Natural killer cell (primary cell): ENCODE data around the gene NPAS3. TPM values are rescaled to one million over a fixed set of nuclear protein-coding genes. Genes with fewer than 3 reads are reported as not detected.

ENCODE experiments used
- ATAC-seq, 3 donors: fragments of 150-1000 bp in 2 of 3; fragments of 200-7000 bp in 1 of 3; cut with Tn5 transposase; 1 replicate in 1 of 3; 2 replicates in 2 of 3; pipeline ENCODE4 v1.10.0; 2021; ENCODE audit warnings: mild to moderate bottlenecking in 2 of 3, moderate library complexity in 2 of 3
- DNase-seq, 2 donors: peaks; one replicate each; pipeline versions ENCODE4 v3.0.0 to v3.0.0-alpha.2; 2013 to 2021; ENCODE audit warnings: mixed read lengths in 1 of 2
- H3K27ac ChIP-seq: one replicate; pipeline ENCODE4 v1.5.1; 2013; ENCODE audit warnings: mild to moderate bottlenecking, low read length
- H3K27me3 ChIP-seq: one replicate; pipeline ENCODE4 v1.6.1; 2013; ENCODE audit warnings: low read length; ENCODE audit not compliant: control insufficient read depth, insufficient read depth
- H3K36me3 ChIP-seq: one replicate; pipeline ENCODE4 v1.6.1; 2013; ENCODE audit warnings: low read length; ENCODE audit not compliant: control insufficient read depth, insufficient read depth
- H3K4me1 ChIP-seq: one replicate; pipeline ENCODE4 v1.6.1; 2013; ENCODE audit warnings: low read length; ENCODE audit not compliant: control insufficient read depth, insufficient read depth
- H3K4me3 ChIP-seq: one replicate; pipeline ENCODE4 v1.5.1; 2013; ENCODE audit warnings: low read length
- H3K9me3 ChIP-seq: one replicate; pipeline ENCODE4 v1.6.1; 2013; ENCODE audit warnings: low read length; ENCODE audit not compliant: control insufficient read depth, insufficient read depth
- H3K27ac Mint-ChIP-seq, 2 donors: one replicate each; pipeline ENCODE4 v1.8.0; 2022; ENCODE audit warnings: mild to moderate bottlenecking in 2 of 2, mixed read lengths in 2 of 2, moderate library complexity in 1 of 2
- H3K27me3 Mint-ChIP-seq, 2 donors: one replicate each; pipeline ENCODE4 v1.8.0; 2022; ENCODE audit warnings: low read depth in 2 of 2, mixed read lengths in 2 of 2
- H3K36me3 Mint-ChIP-seq: one replicate; pipeline ENCODE4 v1.8.0; 2022; ENCODE audit warnings: mixed read lengths
- H3K4me1 Mint-ChIP-seq, 2 donors: one replicate each; pipeline ENCODE4 v1.8.0; 2022; ENCODE audit warnings: mixed read lengths in 2 of 2
- H3K4me3 Mint-ChIP-seq: one replicate; pipeline ENCODE4 v1.8.0; 2022; ENCODE audit warnings: mild to moderate bottlenecking, moderate library complexity, mixed read lengths
- H3K9me3 Mint-ChIP-seq, 2 donors: one replicate each; pipeline ENCODE4 v1.8.0; 2022; ENCODE audit warnings: mixed read lengths in 2 of 2
- CTCF ChIP-seq: fragments of 200-600 bp; IDR thresholded peaks from one replicate; pipeline ENCODE4 v1.8.0; 2022; ENCODE audit warnings: antibody characterized with exemption
- WGBS: methylation state at CpG from one replicate; pipeline ENCODE4 v1.1.7; 2013; ENCODE audit warnings: missing lambda C conversion rate; ENCODE audit not compliant: insufficient coverage; 5-methylcytosine and 5-hydroxymethylcytosine counted together
- intact Hi-C: fragments of 100-400 bp; cut with micrococcal nuclease; formaldehyde crosslinking; loops from one replicate; pipeline ENCODE4 v1.14.2; 2022
- total RNA-seq, 4 donors: library from RNA; stranded (reverse); fragments of 120-200 nt in 1 of 4; gene quantifications; one replicate each; pipeline versions ENCODE4 v1.2.3 to v1.2.4, GENCODE V29; 2013 to 2022

The NPAS3 gene
- total RNA-seq, 3 donors from 2014 or later (not counting 1 experiment from before 2014, with no cell fraction given), result not detected

DNA sequence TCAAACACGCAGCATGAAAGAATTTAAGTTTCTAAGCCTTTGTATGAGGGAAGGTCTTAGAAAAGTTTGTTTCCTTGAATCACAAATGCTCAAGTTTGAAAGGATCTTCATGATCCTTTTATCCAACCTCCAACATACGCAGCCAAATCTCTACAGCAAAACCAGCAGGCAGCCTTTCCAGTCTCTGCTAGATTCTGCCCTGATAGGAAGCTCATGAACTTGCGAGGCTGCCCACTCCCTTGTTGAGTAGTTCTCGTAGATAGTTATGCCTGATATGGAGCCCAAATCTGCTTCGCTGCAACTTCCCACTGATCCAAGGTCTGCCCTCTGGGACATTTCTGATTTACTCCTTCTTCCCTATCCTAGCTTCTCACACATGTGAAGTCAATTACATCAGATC, 739.3 kb downstream of the NPAS3 start:
- Mint-ChIP-seq H3K36me3 (no peaks in the 10 kb centered on the region), H3K9me3 (peaks cover 0 to 2% of the 10 kb centered on the region in 2 donors), H3K4me1 (no peaks in the 10 kb centered on the region), H3K27me3 (no peaks in the 10 kb centered on the region), H3K27ac (no peak overlapping the region), H3K4me3 (no peak overlapping the region)
- Histone ChIP-seq H3K4me1 (no peaks in the 10 kb centered on the region), H3K36me3 (no peaks in the 10 kb centered on the region), H3K9me3 (no peaks in the 10 kb centered on the region), H3K27me3 (no peaks in the 10 kb centered on the region), H3K27ac (no peak overlapping the region), H3K4me3 (no peak overlapping the region)
- ATAC-seq, result no peak
- intact Hi-C loops, result no loop called here
- no peak for DNase-seq
- no peak for TF ChIP-seq CTCF
- 92% methylated on average over 4 of the region's 5 CpGs for WGBS

GRCh38 chr14:33679025-33679424, 740.3 kb downstream of the NPAS3 start:
- intact Hi-C loops, result no loop called here
- no peak for TF ChIP-seq CTCF
- ATAC-seq, result no peak
- Mint-ChIP-seq H3K27ac (no peak overlapping the region), H3K4me3 (no peak overlapping the region), H3K4me1 (no peaks in the 10 kb centered on the region), H3K27me3 (no peaks in the 10 kb centered on the region), H3K36me3 (no peaks in the 10 kb centered on the region), H3K9me3 (peaks cover 0 to 2% of the 10 kb centered on the region in 2 donors)
- no peaks in the 10 kb centered on the region for H3K9me3 ChIP-seq
- no peak for DNase-seq
- no peaks in the 10 kb centered on the region for H3K27me3 ChIP-seq
- no peaks in the 10 kb centered on the region for H3K36me3 ChIP-seq
- WGBS, result 84% methylated on average over 2 of the region's 2 CpGs
- H3K4me3 ChIP-seq, result no peak overlapping the region
- no peaks in the 10 kb centered on the region for H3K4me1 ChIP-seq
- no peak overlapping the region for H3K27ac ChIP-seq

DNA sequence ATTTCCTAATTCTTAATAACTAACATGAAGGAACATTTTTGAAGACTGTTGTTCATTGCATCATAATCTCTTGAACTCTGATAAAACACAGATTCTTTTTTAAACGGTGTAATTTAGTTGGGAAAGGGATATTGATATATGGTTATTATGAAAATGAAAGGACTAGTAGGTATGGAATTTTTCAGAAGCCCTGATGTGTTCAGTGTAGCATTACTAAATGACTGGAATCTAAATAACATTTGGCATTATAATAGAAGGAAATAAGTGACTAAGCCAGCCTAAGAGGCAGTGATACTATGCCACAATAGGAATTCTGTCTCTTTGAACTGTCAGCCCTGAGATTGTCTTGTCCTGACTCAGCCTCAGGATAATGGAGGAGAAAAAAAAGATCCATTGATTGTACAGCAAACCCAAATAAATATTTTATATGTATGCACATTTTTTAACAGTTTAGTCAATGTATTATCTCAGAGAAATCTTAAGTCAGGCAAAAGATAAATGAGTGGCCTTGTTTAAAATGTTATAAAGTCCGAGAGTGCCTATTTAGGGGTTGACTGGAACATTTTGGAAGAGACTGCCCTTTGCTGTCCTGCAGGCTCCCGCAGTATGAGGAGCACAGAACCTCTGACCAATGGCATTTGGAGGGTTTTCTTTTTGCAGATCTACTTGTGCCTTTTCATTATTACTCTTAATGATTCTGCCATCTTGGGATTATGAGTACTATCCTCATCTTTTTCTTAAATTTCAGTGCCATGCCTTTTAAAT, 741.0 kb downstream of the NPAS3 start:
- Mint-ChIP-seq H3K4me1 (no peaks in the 10 kb centered on the region), H3K27me3 (no peaks in the 10 kb centered on the region), H3K9me3 (peaks cover 0 to 2% of the 10 kb centered on the region in 2 donors), H3K27ac (no peak overlapping the region), H3K36me3 (no peaks in the 10 kb centered on the region), H3K4me3 (no peak overlapping the region)
- ATAC-seq, result no peak
- H3K36me3 ChIP-seq, result no peaks in the 10 kb centered on the region
- no peak overlapping the region for H3K4me3 ChIP-seq
- no peak for TF ChIP-seq CTCF
- intact Hi-C loops, result no loop called here
- 93% methylated on average over 3 of the region's 3 CpGs for WGBS
- no peaks in the 10 kb centered on the region for H3K4me1 ChIP-seq
- DNase-seq, result no peak
- no peaks in the 10 kb centered on the region for H3K27me3 ChIP-seq
- H3K9me3 ChIP-seq, result no peaks in the 10 kb centered on the region
- no peak overlapping the region for H3K27ac ChIP-seq

- DNase-seq (no peak), ATAC-seq (no peak)
- Mint-ChIP-seq H3K27me3 (no peaks in the 10 kb centered on the region), H3K36me3 (no peaks in the 10 kb centered on the region), H3K4me1 (no peaks in the 10 kb centered on the region), H3K9me3 (peaks cover 2% of the 10 kb centered on the region in 2 donors), H3K4me3 (no peak overlapping the region), H3K27ac (no peak overlapping the region)
- Histone ChIP-seq H3K36me3 (no peaks in the 10 kb centered on the region), H3K4me1 (no peaks in the 10 kb centered on the region), H3K27ac (no peak overlapping the region), H3K27me3 (no peaks in the 10 kb centered on the region), H3K9me3 (no peaks in the 10 kb centered on the region), H3K4me3 (no peak overlapping the region)
- intact Hi-C loops, result no loop called here
- no peak for TF ChIP-seq CTCF
- WGBS, result 92% methylated on average over 5 of the region's 6 CpGs
Observed at GRCh38 chr14:33680873-33681272, 742.2 kb downstream of the NPAS3 start.
